ENCODE data around the gene FAM170B.

DNA sequence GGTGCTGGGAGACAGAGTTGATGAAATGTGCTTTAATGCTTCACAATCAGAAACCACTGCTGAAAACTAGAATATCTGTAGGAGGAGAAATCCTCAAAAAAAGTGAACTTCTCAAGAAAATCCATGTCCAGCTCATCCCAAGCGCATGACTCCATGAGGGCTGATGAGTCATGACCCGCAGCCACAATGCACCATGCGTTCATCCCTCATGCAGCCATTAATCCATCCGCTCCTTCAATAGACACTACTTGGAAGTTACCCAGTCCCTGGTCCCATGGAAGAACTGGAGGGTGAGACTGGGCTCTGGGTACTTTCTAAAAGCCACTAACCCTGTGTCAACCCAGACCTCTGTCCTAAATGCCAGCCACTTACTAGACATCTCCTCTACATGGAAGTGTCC, 29.9 kb upstream of the FAM170B start:
- TF ChIP-seq, protein P1, sequence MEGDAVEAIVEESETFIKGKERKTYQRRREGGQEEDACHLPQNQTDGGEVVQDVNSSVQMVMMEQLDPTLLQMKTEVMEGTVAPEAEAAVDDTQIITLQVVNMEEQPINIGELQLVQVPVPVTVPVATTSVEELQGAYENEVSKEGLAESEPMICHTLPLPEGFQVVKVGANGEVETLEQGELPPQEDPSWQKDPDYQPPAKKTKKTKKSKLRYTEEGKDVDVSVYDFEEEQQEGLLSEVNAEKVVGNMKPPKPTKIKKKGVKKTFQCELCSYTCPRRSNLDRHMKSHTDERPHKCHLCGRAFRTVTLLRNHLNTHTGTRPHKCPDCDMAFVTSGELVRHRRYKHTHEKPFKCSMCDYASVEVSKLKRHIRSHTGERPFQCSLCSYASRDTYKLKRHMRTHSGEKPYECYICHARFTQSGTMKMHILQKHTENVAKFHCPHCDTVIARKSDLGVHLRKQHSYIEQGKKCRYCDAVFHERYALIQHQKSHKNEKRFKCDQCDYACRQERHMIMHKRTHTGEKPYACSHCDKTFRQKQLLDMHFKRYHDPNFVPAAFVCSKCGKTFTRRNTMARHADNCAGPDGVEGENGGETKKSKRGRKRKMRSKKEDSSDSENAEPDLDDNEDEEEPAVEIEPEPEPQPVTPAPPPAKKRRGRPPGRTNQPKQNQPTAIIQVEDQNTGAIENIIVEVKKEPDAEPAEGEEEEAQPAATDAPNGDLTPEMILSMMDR (IDR thresholded peaks at IDR 0.05): no peak
- TF ChIP-seq, protein P2, sequence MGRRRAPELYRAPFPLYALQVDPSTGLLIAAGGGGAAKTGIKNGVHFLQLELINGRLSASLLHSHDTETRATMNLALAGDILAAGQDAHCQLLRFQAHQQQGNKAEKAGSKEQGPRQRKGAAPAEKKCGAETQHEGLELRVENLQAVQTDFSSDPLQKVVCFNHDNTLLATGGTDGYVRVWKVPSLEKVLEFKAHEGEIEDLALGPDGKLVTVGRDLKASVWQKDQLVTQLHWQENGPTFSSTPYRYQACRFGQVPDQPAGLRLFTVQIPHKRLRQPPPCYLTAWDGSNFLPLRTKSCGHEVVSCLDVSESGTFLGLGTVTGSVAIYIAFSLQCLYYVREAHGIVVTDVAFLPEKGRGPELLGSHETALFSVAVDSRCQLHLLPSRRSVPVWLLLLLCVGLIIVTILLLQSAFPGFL (CRISPR knock-in tag; IDR thresholded peaks at IDR 0.05; ENCODE audit: borderline replicate concordance): no peak
- no peak for TF ChIP-seq JUN (CRISPR knock-in tag; IDR thresholded peaks at IDR 0.05)
- TF ChIP-seq OVOL2 (CRISPR knock-in tag; IDR thresholded peaks at IDR 0.05; ENCODE audit: borderline replicate concordance): no peak
- no peak for TF ChIP-seq CREB1 (CRISPR knock-in tag; IDR thresholded peaks at IDR 0.05)
- TF ChIP-seq, protein P3, sequence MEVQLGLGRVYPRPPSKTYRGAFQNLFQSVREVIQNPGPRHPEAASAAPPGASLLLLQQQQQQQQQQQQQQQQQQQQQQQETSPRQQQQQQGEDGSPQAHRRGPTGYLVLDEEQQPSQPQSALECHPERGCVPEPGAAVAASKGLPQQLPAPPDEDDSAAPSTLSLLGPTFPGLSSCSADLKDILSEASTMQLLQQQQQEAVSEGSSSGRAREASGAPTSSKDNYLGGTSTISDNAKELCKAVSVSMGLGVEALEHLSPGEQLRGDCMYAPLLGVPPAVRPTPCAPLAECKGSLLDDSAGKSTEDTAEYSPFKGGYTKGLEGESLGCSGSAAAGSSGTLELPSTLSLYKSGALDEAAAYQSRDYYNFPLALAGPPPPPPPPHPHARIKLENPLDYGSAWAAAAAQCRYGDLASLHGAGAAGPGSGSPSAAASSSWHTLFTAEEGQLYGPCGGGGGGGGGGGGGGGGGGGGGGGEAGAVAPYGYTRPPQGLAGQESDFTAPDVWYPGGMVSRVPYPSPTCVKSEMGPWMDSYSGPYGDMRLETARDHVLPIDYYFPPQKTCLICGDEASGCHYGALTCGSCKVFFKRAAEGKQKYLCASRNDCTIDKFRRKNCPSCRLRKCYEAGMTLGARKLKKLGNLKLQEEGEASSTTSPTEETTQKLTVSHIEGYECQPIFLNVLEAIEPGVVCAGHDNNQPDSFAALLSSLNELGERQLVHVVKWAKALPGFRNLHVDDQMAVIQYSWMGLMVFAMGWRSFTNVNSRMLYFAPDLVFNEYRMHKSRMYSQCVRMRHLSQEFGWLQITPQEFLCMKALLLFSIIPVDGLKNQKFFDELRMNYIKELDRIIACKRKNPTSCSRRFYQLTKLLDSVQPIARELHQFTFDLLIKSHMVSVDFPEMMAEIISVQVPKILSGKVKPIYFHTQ (CRISPR knock-in tag; IDR thresholded peaks at IDR 0.05): no peak
- TF ChIP-seq, protein P4, sequence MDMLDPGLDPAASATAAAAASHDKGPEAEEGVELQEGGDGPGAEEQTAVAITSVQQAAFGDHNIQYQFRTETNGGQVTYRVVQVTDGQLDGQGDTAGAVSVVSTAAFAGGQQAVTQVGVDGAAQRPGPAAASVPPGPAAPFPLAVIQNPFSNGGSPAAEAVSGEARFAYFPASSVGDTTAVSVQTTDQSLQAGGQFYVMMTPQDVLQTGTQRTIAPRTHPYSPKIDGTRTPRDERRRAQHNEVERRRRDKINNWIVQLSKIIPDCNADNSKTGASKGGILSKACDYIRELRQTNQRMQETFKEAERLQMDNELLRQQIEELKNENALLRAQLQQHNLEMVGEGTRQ (CRISPR knock-in tag; IDR thresholded peaks at IDR 0.05): no peak
- TF ChIP-seq MXD4 (CRISPR knock-in tag; IDR thresholded peaks at IDR 0.05; ENCODE audit: borderline replicate concordance): no peak
- TF ChIP-seq, protein P5, sequence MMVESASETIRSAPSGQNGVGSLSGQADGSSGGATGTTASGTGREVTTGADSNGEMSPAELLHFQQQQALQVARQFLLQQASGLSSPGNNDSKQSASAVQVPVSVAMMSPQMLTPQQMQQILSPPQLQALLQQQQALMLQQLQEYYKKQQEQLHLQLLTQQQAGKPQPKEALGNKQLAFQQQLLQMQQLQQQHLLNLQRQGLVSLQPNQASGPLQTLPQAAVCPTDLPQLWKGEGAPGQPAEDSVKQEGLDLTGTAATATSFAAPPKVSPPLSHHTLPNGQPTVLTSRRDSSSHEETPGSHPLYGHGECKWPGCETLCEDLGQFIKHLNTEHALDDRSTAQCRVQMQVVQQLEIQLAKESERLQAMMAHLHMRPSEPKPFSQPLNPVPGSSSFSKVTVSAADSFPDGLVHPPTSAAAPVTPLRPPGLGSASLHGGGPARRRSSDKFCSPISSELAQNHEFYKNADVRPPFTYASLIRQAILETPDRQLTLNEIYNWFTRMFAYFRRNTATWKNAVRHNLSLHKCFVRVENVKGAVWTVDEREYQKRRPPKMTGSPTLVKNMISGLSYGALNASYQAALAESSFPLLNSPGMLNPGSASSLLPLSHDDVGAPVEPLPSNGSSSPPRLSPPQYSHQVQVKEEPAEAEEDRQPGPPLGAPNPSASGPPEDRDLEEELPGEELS (CRISPR knock-in tag; IDR thresholded peaks at IDR 0.05): no peak
- TF ChIP-seq, protein P6, sequence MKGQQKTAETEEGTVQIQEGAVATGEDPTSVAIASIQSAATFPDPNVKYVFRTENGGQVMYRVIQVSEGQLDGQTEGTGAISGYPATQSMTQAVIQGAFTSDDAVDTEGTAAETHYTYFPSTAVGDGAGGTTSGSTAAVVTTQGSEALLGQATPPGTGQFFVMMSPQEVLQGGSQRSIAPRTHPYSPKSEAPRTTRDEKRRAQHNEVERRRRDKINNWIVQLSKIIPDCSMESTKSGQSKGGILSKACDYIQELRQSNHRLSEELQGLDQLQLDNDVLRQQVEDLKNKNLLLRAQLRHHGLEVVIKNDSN (CRISPR knock-in tag; IDR thresholded peaks at IDR 0.05): no peak
- no peak for TF ChIP-seq ZNF263 (CRISPR knock-in tag; IDR thresholded peaks at IDR 0.05; ENCODE audit: low read depth)
- TF ChIP-seq, protein P7, sequence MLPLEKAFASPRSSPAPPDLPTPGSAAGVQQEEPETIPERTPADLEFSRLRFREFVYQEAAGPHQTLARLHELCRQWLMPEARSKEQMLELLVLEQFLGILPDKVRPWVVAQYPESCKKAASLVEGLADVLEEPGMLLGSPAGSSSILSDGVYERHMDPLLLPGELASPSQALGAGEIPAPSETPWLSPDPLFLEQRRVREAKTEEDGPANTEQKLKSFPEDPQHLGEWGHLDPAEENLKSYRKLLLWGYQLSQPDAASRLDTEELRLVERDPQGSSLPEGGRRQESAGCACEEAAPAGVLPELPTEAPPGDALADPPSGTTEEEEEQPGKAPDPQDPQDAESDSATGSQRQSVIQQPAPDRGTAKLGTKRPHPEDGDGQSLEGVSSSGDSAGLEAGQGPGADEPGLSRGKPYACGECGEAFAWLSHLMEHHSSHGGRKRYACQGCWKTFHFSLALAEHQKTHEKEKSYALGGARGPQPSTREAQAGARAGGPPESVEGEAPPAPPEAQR (CRISPR knock-in tag; IDR thresholded peaks at IDR 0.05): no peak
- TF ChIP-seq, protein P8, sequence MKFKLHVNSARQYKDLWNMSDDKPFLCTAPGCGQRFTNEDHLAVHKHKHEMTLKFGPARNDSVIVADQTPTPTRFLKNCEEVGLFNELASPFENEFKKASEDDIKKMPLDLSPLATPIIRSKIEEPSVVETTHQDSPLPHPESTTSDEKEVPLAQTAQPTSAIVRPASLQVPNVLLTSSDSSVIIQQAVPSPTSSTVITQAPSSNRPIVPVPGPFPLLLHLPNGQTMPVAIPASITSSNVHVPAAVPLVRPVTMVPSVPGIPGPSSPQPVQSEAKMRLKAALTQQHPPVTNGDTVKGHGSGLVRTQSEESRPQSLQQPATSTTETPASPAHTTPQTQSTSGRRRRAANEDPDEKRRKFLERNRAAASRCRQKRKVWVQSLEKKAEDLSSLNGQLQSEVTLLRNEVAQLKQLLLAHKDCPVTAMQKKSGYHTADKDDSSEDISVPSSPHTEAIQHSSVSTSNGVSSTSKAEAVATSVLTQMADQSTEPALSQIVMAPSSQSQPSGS (CRISPR knock-in tag; IDR thresholded peaks at IDR 0.05; ENCODE audit: borderline replicate concordance, low read depth): no peak
- TF ChIP-seq TCF7 (CRISPR knock-in tag; IDR thresholded peaks at IDR 0.05; ENCODE audit: low read depth): no peak
